Hepatocyte (in vitro differentiated cells): ENCODE measurements around the gene EFHD1. TPM values are rescaled to one million over a fixed set of nuclear protein-coding genes. Genes with fewer than 3 reads are reported as not detected.

Source experiments
- DNase-seq: peaks from one replicate; pipeline ENCODE4 v3.0.0-alpha.2; 2016; ENCODE audit warnings: low spot score
- H2AFZ ChIP-seq: fragments of 200-600 bp; sonication (generic); 2 replicates; pipeline ENCODE4 v1.6.0; 2016; ENCODE audit warnings: antibody characterized with exemption, mild to moderate bottlenecking
- H3K27ac ChIP-seq: fragments of 200-600 bp; sonication (generic); 2 replicates; pipeline ENCODE4 v1.5.1; 2016; ENCODE audit warnings: mild to moderate bottlenecking
- H3K27me3 ChIP-seq: fragments of 200-600 bp; sonication (generic); 2 replicates; pipeline ENCODE4 v1.6.1; 2016
- H3K36me3 ChIP-seq: fragments of 200-600 bp; sonication (generic); replicated peaks from 2 replicates; pipeline ENCODE4 v1.5.1; 2016; ENCODE audit warnings: low read depth; ENCODE audit not compliant: insufficient read depth
- H3K4me1 ChIP-seq: fragments of 200-600 bp; sonication (generic); 2 replicates; pipeline ENCODE4 v1.5.1; 2016; ENCODE audit warnings: mild to moderate bottlenecking, moderate library complexity; ENCODE audit not compliant: insufficient read depth
- H3K4me2 ChIP-seq: fragments of 200-600 bp; sonication (generic); 2 replicates; pipeline ENCODE4 v1.6.0; 2016
- H3K4me3 ChIP-seq: fragments of 200-600 bp; sonication (generic); 2 replicates; pipeline ENCODE4 v1.5.1; 2016; ENCODE audit warnings: mild to moderate bottlenecking
- H3K79me2 ChIP-seq: fragments of 200-600 bp; sonication (generic); 2 replicates; pipeline ENCODE4 v1.6.0; 2017; ENCODE audit warnings: mild to moderate bottlenecking
- H3K9me2 ChIP-seq: fragments of 200-600 bp; sonication (generic); replicated peaks from 2 replicates; pipeline ENCODE4 v1.6.0; 2017; ENCODE audit warnings: mild to moderate bottlenecking; ENCODE audit not compliant: insufficient read depth
- H3K9me3 ChIP-seq: fragments of 200-600 bp; sonication (generic); 2 replicates; pipeline ENCODE4 v1.5.1; 2016; ENCODE audit warnings: low read depth, mild to moderate bottlenecking
- H4K20me1 ChIP-seq: fragments of 200-600 bp; sonication (generic); 2 replicates; pipeline ENCODE4 v1.6.0; 2016; ENCODE audit warnings: mild to moderate bottlenecking; ENCODE audit not compliant: insufficient read depth, poor library complexity, severe bottlenecking
- CTCF ChIP-seq: fragments of 200-600 bp; sonication (generic); IDR thresholded peaks from 2 replicates; pipeline ENCODE4 v1.5.1; 2016; ENCODE audit warnings: antibody characterized with exemption, mild to moderate bottlenecking; ENCODE audit not compliant: poor library complexity
- EZH2 ChIP-seq: fragments of 200-600 bp; sonication (generic); IDR thresholded peaks from 2 replicates; pipeline ENCODE4 v1.6.1; 2016; ENCODE audit warnings: antibody characterized with exemption, mild to moderate bottlenecking, borderline replicate concordance
- EZH2phosphoT487 ChIP-seq: fragments of 200-600 bp; sonication (generic); IDR thresholded peaks from one replicate; pipeline ENCODE4 v1.6.1; 2018; ENCODE audit warnings: antibody characterized with exemption, mild to moderate bottlenecking, low read depth, moderate library complexity; ENCODE audit not compliant: unreplicated experiment, severe bottlenecking
- whole genome bisulfite sequencing: methylation state at CpG from one replicate; pipeline ENCODE4 v1.1.6; 2016; ENCODE audit warnings: low lambda C conversion rate; ENCODE audit errors: missing lambda C conversion rate; 5-methylcytosine and 5-hydroxymethylcytosine counted together
- polyA plus RNA-seq: library from polyadenylated mRNA; unstranded; fragments of >200 nt; fragmentation: Nextera tagmentation; extraction: Ambion mirVana; gene quantifications from 2 replicates; pipeline ENCODE4 v1.2.1, GENCODE V29; 2016
- total RNA-seq: library from RNA; depleted of rRNA; stranded (reverse); fragments of >200 nt; gene quantifications from 2 replicates; pipeline ENCODE4 v1.2.3, GENCODE V29; 2014

EFHD1 gene
- total and polyA plus RNA-seq, 2 experiments from 2014 or later: 3.0 to 6.7 TPM

GRCh38 chr2:232635820-232636219 lies 2.4 kb downstream of the EFHD1 start:
- WGBS: 97% methylated on average over 4 of the region's 4 CpGs
- Histone ChIP-seq H3K9me3 (no peaks in the 10 kb centered on the region), H3K79me2 (no peaks in the 10 kb centered on the region), H4K20me1 (no peaks in the 10 kb centered on the region), H3K4me1 (peaks cover 4% of the 10 kb centered on the region), H3K9me2 (no peaks in the 10 kb centered on the region), H3K27ac (no peak overlapping the region), H2AFZ (no peak overlapping the region), H3K27me3 (peaks cover 25% of the 10 kb centered on the region), H3K36me3 (no peaks in the 10 kb centered on the region), H3K4me3 (no peak overlapping the region), H3K4me2 (no peak overlapping the region)
- DNase-seq: no peak
- TF ChIP-seq CTCF: no peak
- no peak for TF ChIP-seq EZH2
- no peak for TF ChIP-seq EZH2phosphoT487

- TF ChIP-seq CTCF (no peak), EZH2 (no peak), EZH2phosphoT487 (no peak)
- 80% methylated on average over 14 of the region's 16 CpGs for WGBS
- H3K27ac ChIP-seq: no peak overlapping the region
- H3K9me2 ChIP-seq: no peaks in the 10 kb centered on the region
- H3K9me3 ChIP-seq: no peaks in the 10 kb centered on the region
- no peak overlapping the region for H2AFZ ChIP-seq
- no peaks in the 10 kb centered on the region for H3K36me3 ChIP-seq
- no peaks in the 10 kb centered on the region for H4K20me1 ChIP-seq
- H3K27me3 ChIP-seq: peaks cover 24% of the 10 kb centered on the region
- H3K4me3 ChIP-seq: no peak overlapping the region
- no peak overlapping the region for H3K4me2 ChIP-seq
- H3K4me1 ChIP-seq: peaks cover 4% of the 10 kb centered on the region
- DNase-seq: no peak
- no peaks in the 10 kb centered on the region for H3K79me2 ChIP-seq
These were observed 3.5 kb downstream of the EFHD1 start for GRCh38 chr2:232636788-232637420.

- Histone ChIP-seq H3K4me3 (no peak overlapping the region), H3K9me3 (no peaks in the 10 kb centered on the region), H3K27ac (no peak overlapping the region), H3K36me3 (no peaks in the 10 kb centered on the region), H3K4me1 (peaks cover 4% of the 10 kb centered on the region), H3K27me3 (peaks cover 13% of the 10 kb centered on the region), H3K9me2 (no peaks in the 10 kb centered on the region), H4K20me1 (no peaks in the 10 kb centered on the region), H3K4me2 (no peak overlapping the region), H3K79me2 (no peaks in the 10 kb centered on the region), H2AFZ (no peak overlapping the region)
- no peak for TF ChIP-seq EZH2phosphoT487
- TF ChIP-seq EZH2: no peak
- TF ChIP-seq CTCF: no peak
- WGBS: 72% methylated on average over 11 of the region's 11 CpGs
- DNase-seq: no peak
These were observed 4.6 kb downstream of the EFHD1 start for GRCh38 chr2:232637866-232638583.
